T-helper 17 cell (primary cell): ENCODE measurements around the gene PUM2. TPM values are rescaled to one million over a fixed set of nuclear protein-coding genes. Genes with fewer than 3 reads are reported as not detected.

Experiments
- ATAC-seq: fragments of 150-1000 bp; cut with Tn5 transposase; 2 replicates; pipeline ENCODE4 v1.10.0; 2021; ENCODE audit warnings: mild to moderate bottlenecking, moderate library complexity
- DNase-seq, 3 donors: peaks; one replicate each; pipeline versions ENCODE4 v3.0.0 to v3.0.0-alpha.2; 2020 to 2021
- H3K9me3 ChIP-seq: one replicate; pipeline ENCODE4 v1.7.0; 2013; ENCODE audit warnings: low read length, mild to moderate bottlenecking; ENCODE audit not compliant: control insufficient read depth, poor library complexity, severe bottlenecking
- H3K27ac Mint-ChIP-seq: one replicate; pipeline ENCODE4 v1.8.0; 2022; ENCODE audit warnings: mild to moderate bottlenecking, moderate library complexity, mixed read lengths
- H3K27me3 Mint-ChIP-seq: one replicate; pipeline ENCODE4 v1.8.0; 2022; ENCODE audit warnings: mixed read lengths
- H3K36me3 Mint-ChIP-seq: one replicate; pipeline ENCODE4 v1.8.0; 2022; ENCODE audit warnings: low read depth, mixed read lengths
- H3K4me1 Mint-ChIP-seq: one replicate; pipeline ENCODE4 v1.8.0; 2022; ENCODE audit warnings: mild to moderate bottlenecking, mixed read lengths
- H3K4me3 Mint-ChIP-seq: one replicate; pipeline ENCODE4 v1.8.0; 2022; ENCODE audit warnings: mild to moderate bottlenecking, moderate library complexity, mixed read lengths
- total RNA-seq, 4 donors: library from RNA in 2 of 4; stranded (reverse) in 2 of 4; gene quantifications; one replicate each; pipeline ENCODE4 v1.2.3 and lab custom pipeline; 2022 to 2026

Gene PUM2
- total RNA-seq, 2 donors from 2014 or later, result 114 TPM

DNA sequence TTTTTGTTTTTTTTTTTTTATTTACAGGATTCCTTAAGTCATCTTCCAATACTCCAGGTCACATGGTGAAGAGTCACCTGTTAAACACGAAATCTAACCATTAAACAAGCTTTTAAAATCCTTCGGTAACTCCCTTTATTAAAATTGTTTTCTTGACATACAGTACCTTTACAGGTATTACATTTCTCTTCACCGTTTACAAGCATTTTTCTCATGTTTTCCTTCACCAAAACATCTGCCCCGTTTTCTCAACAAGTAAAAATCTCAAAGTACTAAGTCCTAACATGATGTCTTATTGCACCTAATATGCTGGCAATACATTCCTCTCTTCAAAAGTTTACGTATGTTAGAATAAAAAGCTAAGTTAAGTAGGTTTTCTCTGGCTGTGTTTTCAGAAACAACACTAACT, 1.1 kb downstream of the PUM2 start:
- DNase-seq, result no peak
- no peak for ATAC-seq
- H3K4me3 Mint-ChIP-seq, result no peak overlapping the region
- H3K36me3 Mint-ChIP-seq, result peaks cover 2% of the 10 kb centered on the region
- peak overlapping the region; percentile 86 for H3K27ac Mint-ChIP-seq
- H3K9me3 ChIP-seq, result no peaks in the 10 kb centered on the region
- H3K27me3 Mint-ChIP-seq, result no peaks in the 10 kb centered on the region
- H3K4me1 Mint-ChIP-seq, result peaks cover 33% of the 10 kb centered on the region

DNA sequence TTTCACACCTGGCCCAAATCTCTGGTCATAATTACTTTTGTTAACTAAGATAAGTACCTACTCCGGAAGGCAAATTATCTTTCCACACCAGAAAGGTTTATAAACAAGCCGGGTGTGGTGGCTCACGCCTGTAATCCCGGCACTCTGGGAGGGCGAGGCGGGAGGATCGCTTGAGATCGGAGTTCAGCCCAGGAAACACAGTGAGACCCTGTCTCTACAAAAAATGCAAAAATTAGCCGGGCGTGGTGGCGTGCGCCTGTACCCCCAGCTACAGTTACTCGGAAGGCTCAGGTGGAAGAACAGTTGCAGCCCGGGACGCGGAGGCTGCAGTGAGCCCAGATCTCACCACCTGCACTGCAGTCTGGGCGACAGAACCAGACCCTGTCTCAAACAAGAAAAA, 2.1 kb downstream of the PUM2 start:
- ATAC-seq, result no peak
- H3K36me3 Mint-ChIP-seq, result peaks cover 2% of the 10 kb centered on the region
- no peak for DNase-seq
- no peaks in the 10 kb centered on the region for H3K27me3 Mint-ChIP-seq
- H3K4me1 Mint-ChIP-seq, result peaks cover 40% of the 10 kb centered on the region
- no peaks in the 10 kb centered on the region for H3K9me3 ChIP-seq
- peak overlapping the region; percentile 86 for H3K27ac Mint-ChIP-seq
- H3K4me3 Mint-ChIP-seq, result no peak overlapping the region

DNA sequence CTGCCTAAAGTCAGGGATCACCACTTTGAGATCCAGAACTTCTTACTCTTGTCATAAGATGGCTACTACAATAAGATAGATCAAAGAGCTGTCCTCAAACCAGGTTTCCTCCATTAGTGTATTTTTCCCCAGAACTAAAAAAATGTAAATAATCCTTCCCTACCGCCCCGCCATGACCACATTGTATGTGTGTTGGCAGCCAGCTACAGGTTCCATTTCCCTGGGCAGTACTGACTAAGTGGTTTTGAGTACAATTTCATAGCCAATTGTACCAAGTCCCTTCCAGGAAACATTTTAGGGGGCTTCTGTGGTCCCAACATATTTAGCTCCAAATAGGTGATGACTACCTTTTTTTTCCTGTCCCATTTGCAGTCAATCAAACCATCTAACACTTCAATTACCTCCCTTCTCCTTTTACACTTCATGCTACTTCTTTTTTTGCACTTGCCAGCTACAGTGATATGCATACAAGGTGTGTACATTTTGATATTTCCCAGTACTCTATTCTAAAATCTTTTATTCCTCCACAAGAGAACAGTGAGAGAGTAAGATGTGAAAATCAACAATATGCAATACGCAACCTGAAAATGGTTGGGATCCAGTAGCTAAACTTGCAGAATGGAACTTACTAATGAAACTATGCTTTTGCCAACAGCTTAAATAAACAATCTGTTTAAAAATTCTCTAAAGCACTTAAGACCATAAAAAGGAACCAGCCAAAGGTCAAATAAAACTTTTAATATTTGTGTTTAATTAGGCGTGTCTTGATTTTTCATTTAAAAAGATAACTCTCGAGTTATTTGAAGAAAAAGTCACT, 3.9 kb downstream of the PUM2 start:
- DNase-seq (no peak), ATAC-seq (no peak)
- peak overlapping the region; percentile 39 for H3K4me3 Mint-ChIP-seq
- H3K4me1 Mint-ChIP-seq, result peaks cover 39% of the 10 kb centered on the region
- peaks cover 2% of the 10 kb centered on the region for H3K36me3 Mint-ChIP-seq
- no peaks in the 10 kb centered on the region for H3K27me3 Mint-ChIP-seq
- H3K9me3 ChIP-seq, result no peaks in the 10 kb centered on the region
- H3K27ac Mint-ChIP-seq, result peak overlapping the region; percentile 86

DNA sequence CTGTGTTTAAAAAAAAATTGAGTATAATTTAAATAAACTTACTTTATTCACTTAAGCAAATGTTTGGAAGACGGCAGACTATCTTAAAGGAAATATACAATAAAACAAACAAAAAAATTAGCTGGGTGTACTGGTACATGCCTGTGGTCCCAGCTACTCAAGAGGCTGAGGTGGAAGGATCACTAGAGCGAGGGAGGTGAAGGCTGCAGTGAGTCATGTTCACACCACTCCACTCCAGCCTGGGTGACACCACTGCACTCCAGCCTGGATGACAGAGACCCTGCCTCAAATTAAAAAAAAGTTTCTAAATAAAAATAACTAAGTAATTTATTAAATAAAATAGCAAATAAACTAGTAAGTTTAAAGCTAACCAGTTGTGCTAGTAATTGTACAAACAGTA, 7.5 kb downstream of the PUM2 start:
- peak; percentile 46 for ATAC-seq
- no peak overlapping the region for H3K27ac Mint-ChIP-seq

DNA sequence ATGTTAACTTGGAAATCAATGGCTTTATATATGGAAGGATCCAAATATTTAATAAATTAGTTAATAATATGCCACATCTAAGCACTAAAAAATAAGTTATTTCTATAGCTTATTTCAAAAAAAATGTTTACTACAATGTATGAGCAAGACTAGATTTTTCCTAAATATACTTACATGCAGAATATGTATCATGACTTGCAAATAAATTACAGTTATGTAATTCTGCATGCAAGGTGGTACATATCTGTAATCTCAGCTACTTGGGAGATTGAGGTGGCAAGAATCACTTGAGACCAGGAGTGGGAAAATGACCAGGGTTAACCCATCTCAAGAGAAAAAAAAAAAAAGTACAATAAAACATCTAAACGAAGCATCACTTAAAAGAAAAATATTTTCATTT, 11.6 kb downstream of the PUM2 start:
- H3K4me3 Mint-ChIP-seq, result no peak overlapping the region
- H3K27me3 Mint-ChIP-seq, result no peaks in the 10 kb centered on the region
- DNase-seq (no peak), ATAC-seq (no peak)
- H3K36me3 Mint-ChIP-seq, result no peaks in the 10 kb centered on the region
- H3K9me3 ChIP-seq, result no peaks in the 10 kb centered on the region
- H3K27ac Mint-ChIP-seq, result peak overlapping the region; percentile 74
- peaks cover 36% of the 10 kb centered on the region for H3K4me1 Mint-ChIP-seq

More for the DNA sequence above, 7.5 kb downstream of the PUM2 start:
- Mint-ChIP-seq H3K4me3 (no peak overlapping the region), H3K27me3 (no peaks in the 10 kb centered on the region), H3K4me1 (peaks cover 41% of the 10 kb centered on the region), H3K36me3 (peaks cover 2% of the 10 kb centered on the region)
- DNase-seq, result no peak
- H3K9me3 ChIP-seq, result no peaks in the 10 kb centered on the region

DNA sequence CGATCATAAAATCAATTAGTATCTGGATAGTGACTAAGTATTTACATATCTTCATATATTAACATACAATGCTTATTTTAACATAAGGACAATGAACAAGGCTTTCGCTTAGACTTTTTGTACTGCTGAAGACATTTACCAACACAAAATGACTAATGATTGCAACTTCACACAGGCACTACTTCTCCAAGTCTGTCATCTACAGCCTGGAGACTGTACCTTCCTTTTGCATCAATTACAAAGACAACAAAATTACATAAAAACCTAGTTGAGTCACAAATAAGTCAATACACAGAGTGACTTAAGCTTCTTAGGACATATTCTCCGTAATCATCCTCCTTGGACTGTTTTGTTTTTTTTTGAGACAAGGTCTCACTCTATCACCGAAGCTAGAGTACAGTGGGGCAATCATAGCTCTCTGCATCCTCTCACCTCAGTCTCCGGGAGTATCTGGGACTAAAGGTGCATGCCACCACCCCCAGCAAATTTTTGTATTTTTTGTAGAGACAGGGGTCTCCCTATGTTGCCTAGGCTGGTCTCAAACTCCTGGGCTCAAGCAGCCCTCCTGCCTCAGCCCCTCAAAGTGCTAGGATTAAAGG, 15.9 kb downstream of the PUM2 start:
- peaks cover 37% of the 10 kb centered on the region for H3K4me1 Mint-ChIP-seq
- H3K4me3 Mint-ChIP-seq, result peak overlapping the region; percentile 31
- ATAC-seq (no peak), DNase-seq (no peak)
- peaks cover 4% of the 10 kb centered on the region for H3K9me3 ChIP-seq
- peak overlapping the region; percentile 57 for H3K27ac Mint-ChIP-seq
- H3K27me3 Mint-ChIP-seq, result no peaks in the 10 kb centered on the region
- H3K36me3 Mint-ChIP-seq, result peaks cover 3% of the 10 kb centered on the region

DNA sequence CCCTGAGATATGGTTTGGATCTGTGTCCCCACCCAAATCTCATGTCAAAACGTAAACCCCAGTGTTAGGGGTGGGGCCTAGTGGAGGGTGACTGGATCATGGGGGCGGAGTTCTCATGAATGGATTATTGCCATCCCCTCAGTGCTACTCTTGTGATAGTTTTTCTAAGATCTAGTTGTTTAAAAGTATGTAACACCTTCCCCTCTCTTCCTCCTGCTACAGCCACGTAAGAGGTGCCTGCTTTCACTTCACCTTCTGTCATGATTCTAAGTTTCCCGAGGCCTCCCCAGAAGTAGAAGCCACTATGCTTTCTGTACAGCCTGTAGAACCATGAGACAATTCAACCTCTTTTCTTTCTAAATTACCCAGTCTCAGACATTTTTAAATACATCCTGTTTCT, 16.9 kb downstream of the PUM2 start:
- no peaks in the 10 kb centered on the region for H3K27me3 Mint-ChIP-seq
- H3K9me3 ChIP-seq, result peaks cover 4% of the 10 kb centered on the region
- H3K4me3 Mint-ChIP-seq, result no peak overlapping the region
- DNase-seq (no peak), ATAC-seq (peak; percentile 36)
- peaks cover 3% of the 10 kb centered on the region for H3K36me3 Mint-ChIP-seq
- H3K27ac Mint-ChIP-seq, result peak overlapping the region; percentile 39
- peaks cover 34% of the 10 kb centered on the region for H3K4me1 Mint-ChIP-seq

DNA sequence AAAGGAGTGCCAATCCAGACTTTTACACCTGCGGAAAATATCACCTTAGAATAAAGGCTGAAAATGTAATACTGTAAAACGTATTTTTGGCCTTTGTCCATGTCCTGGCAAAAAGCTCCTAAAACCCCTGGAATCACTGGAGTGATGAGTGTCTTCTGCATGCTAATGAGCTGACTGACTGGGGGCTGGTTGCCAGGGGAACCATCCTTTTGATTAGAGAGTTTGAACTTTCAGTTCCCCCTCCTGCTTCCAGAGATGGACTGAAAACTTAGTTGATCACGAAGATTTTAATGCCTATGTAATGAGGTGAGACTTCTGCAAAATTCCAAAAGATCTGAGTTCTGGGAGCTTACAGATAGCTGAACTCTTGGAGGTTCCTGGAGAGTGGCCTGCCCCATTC, 20.5 kb downstream of the PUM2 start:
- Mint-ChIP-seq H3K36me3 (peaks cover 3% of the 10 kb centered on the region), H3K4me3 (no peak overlapping the region), H3K27me3 (no peaks in the 10 kb centered on the region), H3K4me1 (peaks cover 31% of the 10 kb centered on the region), H3K27ac (no peak overlapping the region)
- ATAC-seq (no peak), DNase-seq (no peak)
- H3K9me3 ChIP-seq, result peaks cover 4% of the 10 kb centered on the region

DNA sequence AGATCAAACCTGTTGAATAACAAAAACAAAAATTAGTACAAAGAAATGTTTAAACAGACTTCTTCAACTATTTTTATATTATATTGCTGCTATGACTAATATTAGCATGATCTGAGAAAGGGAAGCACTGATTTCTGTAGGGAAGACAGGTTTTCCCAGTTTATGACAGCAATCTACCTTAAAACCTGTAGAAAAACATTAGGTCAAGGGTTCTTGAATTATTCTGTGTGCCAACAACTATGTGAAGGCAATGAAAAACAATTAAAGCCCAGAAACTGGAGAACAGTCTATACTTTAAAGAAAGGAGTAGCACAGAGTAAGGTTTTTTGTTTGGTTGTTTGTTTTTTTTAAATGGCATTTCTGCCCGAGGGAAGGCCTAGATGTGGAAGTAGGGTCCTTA, 23.3 kb downstream of the PUM2 start:
- no peak for ATAC-seq
- Mint-ChIP-seq H3K4me3 (no peak overlapping the region), H3K27ac (peak overlapping the region; percentile 68), H3K27me3 (no peaks in the 10 kb centered on the region), H3K4me1 (peaks cover 32% of the 10 kb centered on the region), H3K36me3 (peaks cover 6% of the 10 kb centered on the region)
- H3K9me3 ChIP-seq, result peaks cover 4% of the 10 kb centered on the region
- no peak for DNase-seq

DNA sequence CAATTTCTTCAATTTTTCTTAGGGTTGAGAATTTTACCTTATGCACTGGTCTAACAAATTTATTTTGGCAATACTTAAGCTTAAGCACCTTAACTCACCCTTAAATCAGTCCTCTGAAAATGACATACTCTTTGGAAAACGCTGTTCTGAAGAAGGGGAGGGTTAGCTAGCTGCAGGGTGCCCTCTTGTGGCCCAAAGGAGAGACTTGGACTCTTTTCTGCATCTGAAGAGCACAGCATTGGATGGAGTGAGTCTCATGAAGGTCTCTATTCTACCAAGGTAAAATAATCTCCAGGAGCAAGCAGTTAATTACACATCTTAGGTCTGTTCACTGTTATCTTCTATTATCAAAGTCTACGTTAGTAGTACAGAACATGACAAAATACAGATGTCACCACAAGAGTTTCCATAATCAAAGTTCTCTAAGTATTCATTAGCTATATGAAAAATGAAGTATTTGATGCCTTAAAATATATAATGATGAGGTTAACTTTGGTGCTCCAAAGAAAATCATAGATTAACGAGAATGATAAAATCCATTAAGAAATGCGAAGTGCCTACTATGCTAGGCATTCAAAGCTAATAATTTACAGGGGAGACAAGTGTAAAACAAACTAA, 24.4 kb downstream of the PUM2 start:
- H3K4me3 Mint-ChIP-seq, result peak overlapping the region; percentile 2
- peak in 1 of 3 donors; percentile 16 for DNase-seq

DNA sequence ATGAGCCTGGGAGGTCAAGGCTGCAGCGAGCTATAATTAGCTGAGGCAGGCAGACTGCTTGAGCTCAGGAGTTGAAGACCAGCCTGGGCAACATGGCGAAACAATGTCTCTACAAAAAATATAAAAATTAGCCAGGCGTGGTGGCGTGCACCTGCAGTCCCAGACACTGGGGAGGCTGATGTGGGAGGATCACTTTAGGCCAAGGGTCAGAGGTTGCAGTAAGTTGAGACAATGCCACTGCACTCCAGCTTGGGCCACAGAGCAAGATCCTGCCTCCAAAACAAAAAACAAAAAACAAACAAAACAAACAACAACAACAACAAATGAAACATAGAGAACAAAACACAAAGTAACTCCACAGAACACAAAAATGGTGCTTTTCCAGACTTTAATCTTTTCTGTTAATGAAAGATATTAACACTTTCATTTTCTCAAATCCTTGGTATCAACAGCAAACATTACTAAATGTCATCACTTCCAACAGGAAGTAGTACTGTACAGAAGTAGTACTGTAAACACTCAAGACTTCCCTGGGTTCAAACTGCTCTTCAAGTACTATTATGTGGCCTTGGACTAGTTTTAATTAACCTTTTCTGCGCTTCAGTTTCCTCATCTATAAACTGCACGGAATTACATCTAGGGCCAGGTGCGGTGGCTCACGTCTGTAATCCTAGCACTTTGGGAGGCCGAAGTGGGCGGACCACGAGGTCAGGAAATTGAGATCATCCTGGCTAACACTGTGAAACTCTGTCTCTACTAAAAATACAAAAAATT, 27.9 kb downstream of the PUM2 start:
- H3K27me3 Mint-ChIP-seq, result no peaks in the 10 kb centered on the region
- H3K27ac Mint-ChIP-seq, result no peak overlapping the region
- H3K4me3 Mint-ChIP-seq, result peak overlapping the region; percentile 21
- peaks cover 42% of the 10 kb centered on the region for H3K4me1 Mint-ChIP-seq
- no peaks in the 10 kb centered on the region for H3K9me3 ChIP-seq
- H3K36me3 Mint-ChIP-seq, result peaks cover 7% of the 10 kb centered on the region
- no peak for DNase-seq
- ATAC-seq, result no peak

More for the DNA sequence above, 24.4 kb downstream of the PUM2 start:
- peak overlapping the region; percentile 68 for H3K27ac Mint-ChIP-seq
- no peaks in the 10 kb centered on the region for H3K27me3 Mint-ChIP-seq
- ATAC-seq, result peak; percentile 96
- H3K4me1 Mint-ChIP-seq, result peaks cover 33% of the 10 kb centered on the region
- peaks cover 3% of the 10 kb centered on the region for H3K9me3 ChIP-seq
- H3K36me3 Mint-ChIP-seq, result peaks cover 6% of the 10 kb centered on the region

DNA sequence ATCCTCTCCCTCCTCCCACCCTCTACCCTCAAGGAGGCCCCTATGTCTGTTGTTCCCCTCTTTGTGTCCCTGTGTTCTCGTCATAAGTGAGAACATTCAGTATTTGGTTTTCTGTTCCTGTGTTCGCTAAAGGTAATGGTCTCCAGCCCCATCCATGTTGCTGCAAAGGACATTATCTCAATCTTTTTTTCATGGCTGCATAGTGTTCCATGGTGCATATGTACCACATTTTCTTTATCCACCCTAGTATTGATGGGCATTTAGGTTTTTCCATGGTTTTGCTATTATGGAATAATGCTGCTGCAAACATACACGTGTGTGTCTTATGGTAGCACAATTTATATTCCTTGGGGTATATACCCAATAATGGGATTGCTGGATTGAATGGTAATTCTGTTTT, 33.0 kb downstream of the PUM2 start:
- Mint-ChIP-seq H3K36me3 (peaks cover 6% of the 10 kb centered on the region), H3K27ac (no peak overlapping the region), H3K4me1 (peaks cover 35% of the 10 kb centered on the region), H3K27me3 (no peaks in the 10 kb centered on the region), H3K4me3 (no peak overlapping the region)
- ATAC-seq, result no peak
- no peak for DNase-seq
- no peaks in the 10 kb centered on the region for H3K9me3 ChIP-seq

DNA sequence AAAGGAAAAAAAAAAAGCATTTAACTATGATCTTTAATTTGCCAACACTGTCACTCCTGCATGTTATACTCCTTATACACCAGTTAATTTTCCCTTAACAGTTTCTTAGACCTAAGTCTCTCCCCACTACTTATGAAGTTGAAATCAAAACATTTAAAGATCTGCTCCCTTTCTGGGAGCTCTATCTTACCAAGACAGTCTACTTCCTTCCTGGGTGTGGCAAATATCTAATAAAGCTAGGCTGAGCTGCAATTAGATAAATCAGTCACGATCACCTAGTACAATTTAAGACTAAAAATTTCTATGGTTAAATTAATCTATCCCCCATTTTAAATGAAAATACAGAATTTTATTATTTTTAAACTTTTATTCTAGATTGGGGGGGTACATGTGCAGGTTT, 33.4 kb downstream of the PUM2 start:
- H3K36me3 Mint-ChIP-seq, result peaks cover 6% of the 10 kb centered on the region
- H3K4me3 Mint-ChIP-seq, result no peak overlapping the region
- no peaks in the 10 kb centered on the region for H3K9me3 ChIP-seq
- peak overlapping the region; percentile 83 for H3K27ac Mint-ChIP-seq
- peaks cover 33% of the 10 kb centered on the region for H3K4me1 Mint-ChIP-seq
- DNase-seq, result no peak
- no peaks in the 10 kb centered on the region for H3K27me3 Mint-ChIP-seq
- ATAC-seq, result no peak
